ENCODE measurements around the gene AFF3. TPM values are rescaled to one million over a fixed set of nuclear protein-coding genes. Genes with fewer than 3 reads are reported as not detected.

The AFF3 gene
- total RNA-seq, 1 donor from 2014 or later = 12.2 TPM

- Mint-ChIP-seq H3K27ac (ENCODE audit: unreplicated experiment) (peak overlapping the region; percentile 98), H3K27me3 (ENCODE audit: unreplicated experiment) (peaks cover 4% of the 10 kb centered on the region), H3K4me1 (ENCODE audit: unreplicated experiment) (peaks cover 18% of the 10 kb centered on the region), H3K4me3 (ENCODE audit: unreplicated experiment) (no peak overlapping the region), H3K9me3 (ENCODE audit: unreplicated experiment) (no peaks in the 10 kb centered on the region), H3K36me3 (ENCODE audit: low read depth, unreplicated experiment) (no peaks in the 10 kb centered on the region)
- TF ChIP-seq CTCF (IDR thresholded peaks at IDR 0.05; ENCODE audit: unreplicated experiment) = no peak
- no peak for DNase-seq (ENCODE audit: low spot score)
Measured at GRCh38 chr2:99728166-99728565, 414.2 kb downstream of the AFF3 start.

- Mint-ChIP-seq H3K9me3 (ENCODE audit: unreplicated experiment) (no peaks in the 10 kb centered on the region), H3K27me3 (ENCODE audit: unreplicated experiment) (peaks cover 4% of the 10 kb centered on the region), H3K36me3 (ENCODE audit: low read depth, unreplicated experiment) (peaks cover 5% of the 10 kb centered on the region), H3K4me3 (ENCODE audit: unreplicated experiment) (no peak overlapping the region), H3K4me1 (ENCODE audit: unreplicated experiment) (peaks cover 18% of the 10 kb centered on the region), H3K27ac (ENCODE audit: unreplicated experiment) (no peak overlapping the region)
- DNase-seq (ENCODE audit: low spot score) = no peak
- no peak for TF ChIP-seq CTCF (IDR thresholded peaks at IDR 0.05; ENCODE audit: unreplicated experiment)
Measured at GRCh38 chr2:99727199-99727598, 415.2 kb downstream of the AFF3 start.

GRCh38 chr2:99726691-99727090 is 415.7 kb downstream of the AFF3 start:
- Mint-ChIP-seq H3K9me3 (ENCODE audit: unreplicated experiment) (no peaks in the 10 kb centered on the region), H3K4me1 (ENCODE audit: unreplicated experiment) (peaks cover 18% of the 10 kb centered on the region), H3K4me3 (ENCODE audit: unreplicated experiment) (no peak overlapping the region), H3K36me3 (ENCODE audit: low read depth, unreplicated experiment) (peaks cover 5% of the 10 kb centered on the region), H3K27me3 (ENCODE audit: unreplicated experiment) (peaks cover 4% of the 10 kb centered on the region), H3K27ac (ENCODE audit: unreplicated experiment) (no peak overlapping the region)
- no peak for TF ChIP-seq CTCF (IDR thresholded peaks at IDR 0.05; ENCODE audit: unreplicated experiment)
- DNase-seq (ENCODE audit: low spot score) = no peak

GRCh38 chr2:99725820-99726219 is 416.6 kb downstream of the AFF3 start:
- peaks cover 5% of the 10 kb centered on the region for H3K36me3 Mint-ChIP-seq (ENCODE audit: low read depth, unreplicated experiment)
- no peak overlapping the region for H3K4me3 Mint-ChIP-seq (ENCODE audit: unreplicated experiment)
- no peak for DNase-seq (ENCODE audit: low spot score)
- no peaks in the 10 kb centered on the region for H3K9me3 Mint-ChIP-seq (ENCODE audit: unreplicated experiment)
- peaks cover 18% of the 10 kb centered on the region for H3K4me1 Mint-ChIP-seq (ENCODE audit: unreplicated experiment)
- H3K27ac Mint-ChIP-seq (ENCODE audit: unreplicated experiment) = no peak overlapping the region
- H3K27me3 Mint-ChIP-seq (ENCODE audit: unreplicated experiment) = peaks cover 4% of the 10 kb centered on the region
- no peak for TF ChIP-seq CTCF (IDR thresholded peaks at IDR 0.05; ENCODE audit: unreplicated experiment)

- no peaks in the 10 kb centered on the region for H3K4me1 Mint-ChIP-seq (ENCODE audit: unreplicated experiment)
- no peaks in the 10 kb centered on the region for H3K27me3 Mint-ChIP-seq (ENCODE audit: unreplicated experiment)
- H3K27ac Mint-ChIP-seq (ENCODE audit: unreplicated experiment) = no peak overlapping the region
- H3K4me3 Mint-ChIP-seq (ENCODE audit: unreplicated experiment) = no peak overlapping the region
- TF ChIP-seq CTCF (IDR thresholded peaks at IDR 0.05; ENCODE audit: unreplicated experiment) = no peak
- no peak for DNase-seq (ENCODE audit: low spot score)
- peaks cover 5% of the 10 kb centered on the region for H3K36me3 Mint-ChIP-seq (ENCODE audit: low read depth, unreplicated experiment)
- H3K9me3 Mint-ChIP-seq (ENCODE audit: unreplicated experiment) = no peaks in the 10 kb centered on the region
Measured at GRCh38 chr2:99722476-99722875, 419.9 kb downstream of the AFF3 start.
